HG03442 (cell line): ENCODE data around the gene CHL1.

Source experiments
- ATAC-seq: cut with Tn5 transposase; IDR thresholded peaks from one replicate; pipeline ENCODE4 v1.9.1; 2021; ENCODE audit warnings: mild to moderate bottlenecking, moderate library complexity; ENCODE audit not compliant: unreplicated experiment

CHL1 gene

DNA sequence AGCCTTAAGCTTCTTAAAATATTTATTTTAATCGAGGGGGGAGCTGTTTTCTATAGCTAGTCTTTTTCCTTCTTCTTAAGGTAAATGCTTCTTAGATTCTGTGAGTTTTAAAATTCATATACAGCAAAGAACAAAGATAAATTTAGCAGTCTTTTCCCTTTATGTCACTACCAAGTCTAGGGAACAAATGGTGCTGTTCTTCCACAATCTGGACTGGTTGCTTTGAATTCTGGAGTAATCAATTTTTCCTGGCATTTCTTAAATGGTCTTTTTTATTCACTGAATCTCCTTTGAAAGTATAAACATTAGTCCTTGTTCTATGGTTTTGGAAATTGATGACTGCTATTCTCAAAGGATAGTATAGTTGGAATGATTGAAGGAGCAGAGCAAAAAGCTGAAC lies 82.8 kb downstream of the CHL1 start:
- no peak for ATAC-seq

GRCh38 chr3:280681-281080 lies 84.1 kb downstream of the CHL1 start:
- ATAC-seq: no peak

DNA sequence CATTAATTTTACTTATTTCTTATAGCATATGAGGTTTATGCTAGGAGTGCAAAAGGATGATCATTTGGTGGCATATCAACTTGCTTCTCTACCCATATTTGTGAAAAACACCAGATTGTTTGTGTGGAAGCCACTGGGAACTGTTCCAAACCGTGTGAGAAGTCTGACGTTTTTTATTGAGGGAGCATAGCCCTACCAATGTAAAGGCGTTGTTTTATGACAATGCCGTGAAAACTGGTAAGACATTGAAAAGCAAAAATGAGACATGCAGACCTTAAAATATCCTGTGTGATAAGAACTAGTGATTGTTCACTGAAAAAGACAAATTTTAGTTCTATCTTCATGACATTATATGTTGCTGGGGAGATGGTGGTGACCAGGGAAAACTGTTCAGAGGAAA lies 87.8 kb downstream of the CHL1 start:
- no peak for ATAC-seq

DNA sequence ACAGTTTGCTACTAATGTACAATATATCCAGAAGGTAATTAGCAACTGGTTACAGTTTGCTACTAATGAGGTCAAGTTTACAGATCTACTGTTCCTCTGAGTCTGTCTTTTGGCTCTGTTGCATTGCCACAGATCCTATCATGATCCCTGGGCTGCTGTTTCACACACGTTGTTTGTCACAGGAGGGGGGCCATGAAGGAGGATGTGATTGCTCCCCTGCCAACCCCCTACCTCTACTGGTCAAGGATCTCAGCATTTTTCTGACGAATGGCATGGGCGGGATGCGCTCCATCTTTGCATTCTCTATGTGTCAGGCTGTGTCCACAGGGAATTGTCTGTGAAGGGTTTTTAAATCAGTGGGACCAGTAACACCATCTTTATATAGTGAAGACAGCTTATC lies 91.9 kb downstream of the CHL1 start:
- ATAC-seq: no peak

GRCh38 chr3:291028-291427 lies 94.5 kb downstream of the CHL1 start:
- no peak for ATAC-seq

- no peak for ATAC-seq
Observed at GRCh38 chr3:291646-292436, 95.3 kb downstream of the CHL1 start.

GRCh38 chr3:294096-294495 lies 97.5 kb downstream of the CHL1 start:
- ATAC-seq: no peak

GRCh38 chr3:294581-294980 lies 98.0 kb downstream of the CHL1 start:
- no peak for ATAC-seq

DNA sequence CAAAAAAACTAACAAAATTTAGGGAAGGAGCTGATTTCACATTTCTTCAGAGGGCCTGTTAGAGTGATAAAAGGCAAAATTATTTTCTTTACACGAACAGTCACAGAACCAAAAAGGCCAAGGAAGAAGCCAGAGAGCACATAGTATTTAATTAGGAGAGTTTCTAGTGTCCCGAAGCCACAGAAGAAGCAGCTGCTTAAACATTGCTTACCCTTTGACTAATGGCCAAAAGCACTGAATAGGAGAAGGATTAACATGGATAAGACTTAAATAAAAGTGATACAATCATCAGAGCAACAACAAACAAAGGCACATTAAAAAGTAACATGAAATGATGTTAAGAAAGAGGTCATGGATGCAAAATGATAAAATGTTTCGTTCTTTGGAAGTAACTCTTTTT lies 98.6 kb downstream of the CHL1 start:
- no peak for ATAC-seq

- ATAC-seq: no peak
Observed at GRCh38 chr3:297585-297984, 101.0 kb downstream of the CHL1 start.

- ATAC-seq: no peak
Observed at GRCh38 chr3:299590-300301, 103.2 kb downstream of the CHL1 start.

GRCh38 chr3:307182-307581 lies 110.6 kb downstream of the CHL1 start:
- no peak for ATAC-seq

DNA sequence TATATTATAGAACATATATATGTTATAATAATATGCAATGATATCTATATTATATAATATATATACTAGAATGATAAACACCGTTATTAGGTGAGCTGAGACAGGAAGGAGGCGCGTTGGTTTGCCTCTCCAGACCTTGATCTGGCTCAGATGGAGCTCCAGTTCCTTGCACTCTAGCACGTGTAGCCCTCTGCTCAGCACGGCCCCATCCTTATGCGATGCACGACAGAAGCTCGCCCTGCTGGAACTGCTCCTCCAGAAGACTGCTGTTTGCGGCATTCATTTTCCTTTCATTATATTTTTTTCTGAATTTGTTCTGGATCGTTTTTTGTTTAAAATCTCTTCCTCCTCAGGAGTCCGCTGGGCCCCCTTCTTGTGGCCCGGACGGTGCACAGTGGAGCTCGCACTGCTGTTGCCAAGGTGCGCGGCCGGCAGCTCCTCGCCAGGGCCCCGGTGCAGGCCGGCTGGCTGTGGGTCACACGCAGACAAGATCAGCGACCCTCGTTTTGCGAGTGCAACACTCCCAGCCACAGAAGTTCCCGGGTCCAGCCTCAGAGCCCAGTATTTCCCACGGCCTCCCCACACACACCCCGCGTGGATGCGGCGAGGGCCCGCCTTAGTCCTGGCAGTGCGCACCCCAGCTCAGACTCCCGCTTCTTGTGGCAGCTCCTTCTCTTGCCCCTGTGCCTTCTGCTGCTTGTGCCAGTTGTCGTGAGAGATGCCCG lies 112.2 kb downstream of the CHL1 start:
- ATAC-seq: no peak

DNA sequence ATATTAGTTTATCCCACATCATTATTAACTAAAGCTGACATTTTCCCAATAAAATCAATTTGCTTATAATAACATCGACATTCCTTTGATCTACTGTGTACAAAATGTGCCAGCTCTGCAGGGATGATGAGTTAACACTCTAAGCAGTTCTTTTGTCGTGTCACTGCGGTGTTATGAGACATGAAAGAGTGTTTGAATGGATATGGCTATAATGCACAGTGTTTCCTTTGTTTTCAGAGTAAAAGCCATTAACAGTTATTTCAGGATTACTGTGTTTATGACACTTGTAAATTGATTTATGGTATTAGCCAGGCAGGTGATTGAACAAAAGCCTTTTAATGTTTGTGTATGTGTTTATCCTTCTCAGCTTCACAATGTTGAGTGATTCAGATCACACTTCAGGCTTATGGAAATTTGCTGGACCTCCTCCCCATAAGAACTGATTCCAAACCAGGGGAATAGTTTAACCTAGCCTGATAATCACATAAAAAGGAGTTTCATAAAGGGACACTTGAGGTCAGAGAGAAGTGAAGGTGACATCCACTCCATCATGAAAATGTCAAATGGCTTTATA lies 115.7 kb downstream of the CHL1 start:
- no peak for ATAC-seq

DNA sequence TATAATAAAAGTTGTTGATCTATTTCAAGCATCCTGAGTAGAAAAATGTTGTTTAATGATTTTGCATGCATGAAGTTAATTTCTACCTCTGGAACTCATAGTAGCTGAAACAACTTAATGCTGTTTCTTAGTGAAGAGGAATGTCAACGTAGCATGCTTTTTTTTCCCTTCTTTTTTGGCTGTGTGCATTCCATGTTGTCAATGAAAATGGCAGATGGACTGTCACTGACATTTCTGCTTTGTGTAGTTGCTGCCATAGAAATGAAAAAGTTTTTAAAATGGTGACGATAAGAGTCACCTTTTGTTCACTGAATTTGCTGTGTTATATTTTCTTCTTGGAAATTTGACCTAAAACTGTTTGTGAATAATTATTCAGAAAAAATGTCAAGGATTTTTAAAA lies 116.3 kb downstream of the CHL1 start:
- ATAC-seq: no peak

DNA sequence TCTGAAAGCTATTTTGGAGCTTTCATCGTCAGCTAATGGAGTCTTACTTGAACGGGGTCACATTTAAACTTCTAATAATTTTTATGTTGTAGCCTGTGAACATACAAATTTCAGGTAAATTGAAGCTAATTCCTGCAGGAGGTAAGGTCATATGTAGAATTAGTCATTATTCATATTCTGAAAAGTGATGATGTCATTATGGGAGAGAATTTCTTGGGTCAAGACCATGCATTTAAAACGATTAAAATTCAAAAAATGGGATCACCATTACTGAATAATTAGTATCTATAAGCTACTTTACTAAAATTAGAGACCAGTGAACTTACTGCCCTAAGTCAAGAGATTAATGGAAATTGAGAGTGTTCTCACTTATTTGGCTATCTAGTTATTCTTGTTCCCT lies 120.4 kb downstream of the CHL1 start:
- ATAC-seq: no peak

DNA sequence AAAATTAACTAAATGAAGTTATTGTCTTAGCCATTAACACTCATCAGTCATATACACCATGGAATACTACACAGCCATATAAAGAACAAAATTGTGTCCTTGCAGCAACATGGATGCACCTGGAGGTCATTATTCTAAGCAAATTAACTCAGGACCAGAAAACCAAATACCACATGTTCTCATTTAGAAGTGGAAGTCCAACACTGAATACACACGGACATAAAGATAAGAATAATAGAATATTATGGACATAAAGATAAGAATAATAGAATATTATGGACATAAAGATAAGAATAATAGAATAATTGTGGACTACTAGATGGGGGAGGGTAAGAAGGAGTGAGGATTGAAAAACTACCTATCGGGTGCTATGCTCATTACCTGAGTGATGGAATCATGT lies 122.3 kb downstream of the CHL1 start:
- ATAC-seq: no peak

DNA sequence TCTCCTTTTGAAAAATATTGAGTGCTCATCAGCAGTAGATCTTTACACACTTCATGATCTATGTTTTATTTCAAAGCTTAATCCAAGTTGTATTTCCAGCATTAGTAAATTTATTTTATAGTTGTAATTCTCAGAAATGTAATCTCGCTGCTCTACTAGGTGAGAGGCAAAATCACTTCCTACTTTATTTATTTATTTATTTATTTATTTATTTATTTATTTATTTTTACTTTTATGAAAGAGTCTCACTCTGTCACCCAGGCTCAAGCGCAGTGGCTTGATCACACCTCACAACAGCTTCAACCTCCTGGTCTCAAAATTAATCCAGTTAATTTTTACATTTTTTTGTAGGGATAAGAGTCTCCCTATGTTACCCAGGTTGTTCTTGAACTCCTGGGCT lies 127.9 kb downstream of the CHL1 start:
- ATAC-seq: no peak

DNA sequence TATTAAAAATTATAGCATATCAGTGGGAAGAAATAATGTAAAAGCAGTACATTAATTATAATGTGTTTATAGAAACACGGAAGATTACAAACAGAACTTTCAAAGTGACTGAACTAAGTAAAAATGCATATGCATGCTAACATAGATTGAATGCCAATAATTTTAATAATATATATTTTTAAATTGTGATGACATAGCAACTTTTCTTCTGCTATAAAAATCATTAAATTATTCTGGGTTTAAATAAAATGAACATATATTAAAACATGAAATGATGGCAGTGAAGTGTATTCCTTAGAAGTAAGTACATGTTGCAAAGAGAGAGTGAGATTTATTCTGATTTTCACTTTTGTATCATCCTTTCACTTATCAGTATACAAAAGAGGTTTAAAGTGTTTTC lies 128.9 kb downstream of the CHL1 start:
- ATAC-seq: no peak

- no peak for ATAC-seq
Observed at GRCh38 chr3:330494-331115, 134.0 kb downstream of the CHL1 start.

DNA sequence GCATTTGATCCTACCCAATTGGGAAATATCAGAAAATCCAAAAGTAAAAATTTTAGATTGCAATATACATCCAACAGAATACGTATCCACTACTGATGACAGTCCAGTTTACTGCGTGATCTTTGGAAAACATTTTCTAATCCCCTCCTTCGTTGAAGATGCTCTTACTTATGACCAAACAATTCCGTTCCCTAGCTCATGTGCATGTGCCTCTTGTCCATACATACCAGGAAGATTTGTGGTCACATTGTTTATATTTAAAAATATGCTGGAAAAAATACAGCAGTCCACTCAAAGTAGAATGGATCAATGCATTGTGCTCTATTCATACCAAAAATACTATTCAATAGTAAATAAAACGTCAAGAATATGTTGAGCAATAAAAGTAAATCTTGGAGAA lies 135.3 kb downstream of the CHL1 start:
- no peak for ATAC-seq
